Glutamatergic neuron (in vitro differentiated cells): ENCODE measurements around the gene CST4. TPM values are rescaled to one million over a fixed set of nuclear protein-coding genes. Genes with fewer than 3 reads are reported as not detected.

Source experiments
- DNase-seq: peaks from one replicate; pipeline ENCODE4 v3.0.0; 2022
- H3K27ac Mint-ChIP-seq: one replicate; pipeline ENCODE4 v1.8.0; 2020; ENCODE audit warnings: mild to moderate bottlenecking, mixed read lengths, inconsistent platforms; ENCODE audit not compliant: unreplicated experiment
- H3K27me3 Mint-ChIP-seq: one replicate; pipeline ENCODE4 v1.8.0; 2020; ENCODE audit warnings: mild to moderate bottlenecking, moderate library complexity, mixed read lengths, inconsistent platforms; ENCODE audit not compliant: unreplicated experiment
- H3K36me3 Mint-ChIP-seq: one replicate; pipeline ENCODE4 v1.8.0; 2020; ENCODE audit warnings: mild to moderate bottlenecking, mixed read lengths, inconsistent platforms; ENCODE audit not compliant: unreplicated experiment
- H3K4me1 Mint-ChIP-seq: one replicate; pipeline ENCODE4 v1.8.0; 2020; ENCODE audit warnings: mild to moderate bottlenecking, low read depth, mixed read lengths, inconsistent platforms; ENCODE audit not compliant: unreplicated experiment
- H3K4me3 Mint-ChIP-seq: one replicate; pipeline ENCODE4 v1.8.0; 2020; ENCODE audit warnings: mild to moderate bottlenecking, mixed read lengths, inconsistent platforms; ENCODE audit not compliant: unreplicated experiment
- H3K9me3 Mint-ChIP-seq: one replicate; pipeline ENCODE4 v1.8.0; 2020; ENCODE audit warnings: mild to moderate bottlenecking, moderate library complexity, mixed read lengths, inconsistent platforms; ENCODE audit not compliant: unreplicated experiment
- total RNA-seq: library from RNA; stranded (reverse); fragmentation: NEBNext Ultra II Directional; extraction: Animal tissue kit (Norgen Biotek cat#: 25700); gene quantifications from one replicate; pipeline ENCODE4 v1.2.1, GENCODE V29; 2021; ENCODE audit not compliant: unreplicated experiment
- TF ChIP-seq, protein P1 (sequence below): fragments of 200-600 bp; sonication (generic); IDR thresholded peaks from one replicate; pipeline ENCODE4 v1.5.0; 2021; ENCODE audit not compliant: partially characterized antibody, unreplicated experiment

CST4 gene
- total RNA-seq, 1 donor from 2014 or later, result not detected

- Mint-ChIP-seq H3K4me1 (no peaks in the 10 kb centered on the region), H3K36me3 (no peaks in the 10 kb centered on the region), H3K27ac (no peak overlapping the region), H3K9me3 (no peaks in the 10 kb centered on the region), H3K4me3 (no peak overlapping the region), H3K27me3 (peaks cover 2% of the 10 kb centered on the region)
- TF ChIP-seq, protein P1, sequence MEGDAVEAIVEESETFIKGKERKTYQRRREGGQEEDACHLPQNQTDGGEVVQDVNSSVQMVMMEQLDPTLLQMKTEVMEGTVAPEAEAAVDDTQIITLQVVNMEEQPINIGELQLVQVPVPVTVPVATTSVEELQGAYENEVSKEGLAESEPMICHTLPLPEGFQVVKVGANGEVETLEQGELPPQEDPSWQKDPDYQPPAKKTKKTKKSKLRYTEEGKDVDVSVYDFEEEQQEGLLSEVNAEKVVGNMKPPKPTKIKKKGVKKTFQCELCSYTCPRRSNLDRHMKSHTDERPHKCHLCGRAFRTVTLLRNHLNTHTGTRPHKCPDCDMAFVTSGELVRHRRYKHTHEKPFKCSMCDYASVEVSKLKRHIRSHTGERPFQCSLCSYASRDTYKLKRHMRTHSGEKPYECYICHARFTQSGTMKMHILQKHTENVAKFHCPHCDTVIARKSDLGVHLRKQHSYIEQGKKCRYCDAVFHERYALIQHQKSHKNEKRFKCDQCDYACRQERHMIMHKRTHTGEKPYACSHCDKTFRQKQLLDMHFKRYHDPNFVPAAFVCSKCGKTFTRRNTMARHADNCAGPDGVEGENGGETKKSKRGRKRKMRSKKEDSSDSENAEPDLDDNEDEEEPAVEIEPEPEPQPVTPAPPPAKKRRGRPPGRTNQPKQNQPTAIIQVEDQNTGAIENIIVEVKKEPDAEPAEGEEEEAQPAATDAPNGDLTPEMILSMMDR, result no peak
- no peak for DNase-seq
These were observed 15.6 kb downstream of the CST4 start for GRCh38 chr20:23673209-23673608.

DNA sequence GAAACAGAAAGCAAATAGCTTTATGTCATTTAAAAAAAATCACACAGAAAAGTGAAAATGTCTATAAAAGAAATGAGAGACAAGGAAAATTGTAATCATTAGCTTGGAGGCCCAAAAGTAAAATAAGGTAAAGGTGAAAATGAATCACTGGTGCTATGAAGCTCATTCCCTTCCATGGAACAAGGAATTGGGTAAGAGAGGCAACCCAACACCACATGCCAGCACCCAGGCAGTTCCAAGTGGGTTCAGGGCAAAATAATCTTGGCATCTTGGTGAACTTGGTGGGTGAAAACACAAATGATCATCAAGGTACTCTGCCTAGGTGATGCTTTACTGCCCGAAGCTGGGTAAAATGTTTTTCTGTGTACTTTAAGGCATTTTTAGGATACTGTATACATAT is 16.7 kb downstream of the CST4 start:
- peaks cover 2% of the 10 kb centered on the region for H3K27me3 Mint-ChIP-seq
- no peak for DNase-seq
- no peaks in the 10 kb centered on the region for H3K4me1 Mint-ChIP-seq
- no peak overlapping the region for H3K4me3 Mint-ChIP-seq
- no peak overlapping the region for H3K27ac Mint-ChIP-seq
- TF ChIP-seq, protein P1, result no peak
- no peaks in the 10 kb centered on the region for H3K36me3 Mint-ChIP-seq
- H3K9me3 Mint-ChIP-seq, result no peaks in the 10 kb centered on the region

DNA sequence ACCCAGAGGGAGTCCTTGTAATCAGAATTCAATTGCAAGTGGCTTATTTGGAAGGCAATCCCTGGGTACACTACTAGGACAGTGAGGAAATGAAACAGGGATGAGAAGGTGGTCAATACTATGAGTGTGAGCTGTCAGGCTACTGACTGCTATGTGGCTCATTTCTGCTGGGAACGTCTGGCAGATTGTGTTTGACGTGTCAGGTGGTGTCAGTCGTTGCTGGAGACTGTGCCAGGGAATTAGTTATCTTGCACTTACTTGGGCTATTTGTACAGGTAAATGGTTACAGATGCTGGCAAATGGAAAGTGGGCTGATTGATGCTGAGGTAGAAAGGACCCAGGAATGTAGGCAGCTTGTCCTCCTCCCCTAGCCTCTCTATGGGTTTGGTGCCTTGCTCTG is 17.4 kb downstream of the CST4 start:
- H3K4me1 Mint-ChIP-seq, result no peaks in the 10 kb centered on the region
- DNase-seq, result no peak
- H3K4me3 Mint-ChIP-seq, result no peak overlapping the region
- H3K27me3 Mint-ChIP-seq, result peaks cover 2% of the 10 kb centered on the region
- H3K9me3 Mint-ChIP-seq, result no peaks in the 10 kb centered on the region
- no peaks in the 10 kb centered on the region for H3K36me3 Mint-ChIP-seq
- no peak overlapping the region for H3K27ac Mint-ChIP-seq
- TF ChIP-seq, protein P1, result no peak

- no peak for DNase-seq
- TF ChIP-seq, protein P1, result no peak
- peaks cover 2% of the 10 kb centered on the region for H3K27me3 Mint-ChIP-seq
- H3K4me3 Mint-ChIP-seq, result no peak overlapping the region
- no peak overlapping the region for H3K27ac Mint-ChIP-seq
- no peaks in the 10 kb centered on the region for H3K4me1 Mint-ChIP-seq
- no peaks in the 10 kb centered on the region for H3K36me3 Mint-ChIP-seq
- H3K9me3 Mint-ChIP-seq, result no peaks in the 10 kb centered on the region
These were observed 18.5 kb downstream of the CST4 start for GRCh38 chr20:23670361-23670760.

GRCh38 chr20:23669866-23670265 is 19.0 kb downstream of the CST4 start:
- no peaks in the 10 kb centered on the region for H3K9me3 Mint-ChIP-seq
- H3K36me3 Mint-ChIP-seq, result no peaks in the 10 kb centered on the region
- peaks cover 2% of the 10 kb centered on the region for H3K27me3 Mint-ChIP-seq

More at GRCh38 chr20:23669866-23670265, 19.0 kb downstream of the CST4 start:
- TF ChIP-seq, protein P1, result no peak
- DNase-seq, result no peak
- H3K4me1 Mint-ChIP-seq, result no peaks in the 10 kb centered on the region
- no peak overlapping the region for H3K4me3 Mint-ChIP-seq
- no peak overlapping the region for H3K27ac Mint-ChIP-seq
